ENCODE measurements around the gene NAIP.

- no peak for TF ChIP-seq CTCF (IDR thresholded peaks at IDR 0.05; ENCODE audit: low read length)
- no peak for TF ChIP-seq EZH2 (IDR thresholded peaks at IDR 0.05; ENCODE audit: borderline replicate concordance, low read length)
Observed at GRCh38 chr5:71011194-71011792, 13.8 kb downstream of the NAIP start.
